GM23248 (cell line): ENCODE measurements around the gene LARP7.

Experiments
- EZH2 ChIP-seq: fragments of 200-600 bp; sonication (generic); IDR thresholded peaks from 2 replicates; pipeline ENCODE4 v1.6.1; 2018; ENCODE audit warnings: antibody characterized with exemption, mild to moderate bottlenecking; ENCODE audit not compliant: insufficient read depth, poor library complexity, severe bottlenecking
- EZH2phosphoT487 ChIP-seq: fragments of 200-600 bp; sonication (generic); IDR thresholded peaks from 2 replicates; pipeline ENCODE4 v1.6.1; 2018; ENCODE audit warnings: antibody characterized with exemption, moderate library complexity, mild to moderate bottlenecking, low read depth; ENCODE audit not compliant: insufficient read depth

DNA sequence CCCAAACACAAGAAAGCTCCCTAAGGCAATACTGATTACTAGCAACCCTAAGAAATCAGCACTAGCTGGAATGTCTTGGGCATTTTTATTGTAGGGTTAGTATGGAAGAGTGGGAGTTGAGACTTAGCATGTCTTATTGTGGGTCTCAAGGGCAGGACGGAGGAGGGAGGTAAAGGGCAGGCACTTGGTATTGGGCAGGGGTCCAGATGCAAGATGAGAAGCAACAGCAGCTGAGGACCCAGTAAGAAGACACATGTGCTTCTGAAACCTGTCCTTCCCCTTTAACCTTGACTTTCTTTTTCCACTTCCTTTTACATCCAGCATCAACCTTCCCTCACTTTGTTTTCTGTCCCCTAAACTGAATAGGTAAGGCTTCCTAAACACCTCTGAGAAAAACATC, 37.4 kb downstream of the LARP7 start:
- no peak for TF ChIP-seq EZH2
- no peak for TF ChIP-seq EZH2phosphoT487
